Stromal cell of bone marrow (primary cell): ENCODE measurements around the gene CHIC1.
"Not testable (repeated sequence)": the region's sequence is repeated elsewhere in the genome, so short reads cannot be mapped to it uniquely, and the experiment has no call there.

ENCODE experiments used
- DNase-seq: peaks from one replicate; pipeline ENCODE4 v3.0.0-alpha.2; 2012; ENCODE audit warnings: low read depth

Gene CHIC1

DNA sequence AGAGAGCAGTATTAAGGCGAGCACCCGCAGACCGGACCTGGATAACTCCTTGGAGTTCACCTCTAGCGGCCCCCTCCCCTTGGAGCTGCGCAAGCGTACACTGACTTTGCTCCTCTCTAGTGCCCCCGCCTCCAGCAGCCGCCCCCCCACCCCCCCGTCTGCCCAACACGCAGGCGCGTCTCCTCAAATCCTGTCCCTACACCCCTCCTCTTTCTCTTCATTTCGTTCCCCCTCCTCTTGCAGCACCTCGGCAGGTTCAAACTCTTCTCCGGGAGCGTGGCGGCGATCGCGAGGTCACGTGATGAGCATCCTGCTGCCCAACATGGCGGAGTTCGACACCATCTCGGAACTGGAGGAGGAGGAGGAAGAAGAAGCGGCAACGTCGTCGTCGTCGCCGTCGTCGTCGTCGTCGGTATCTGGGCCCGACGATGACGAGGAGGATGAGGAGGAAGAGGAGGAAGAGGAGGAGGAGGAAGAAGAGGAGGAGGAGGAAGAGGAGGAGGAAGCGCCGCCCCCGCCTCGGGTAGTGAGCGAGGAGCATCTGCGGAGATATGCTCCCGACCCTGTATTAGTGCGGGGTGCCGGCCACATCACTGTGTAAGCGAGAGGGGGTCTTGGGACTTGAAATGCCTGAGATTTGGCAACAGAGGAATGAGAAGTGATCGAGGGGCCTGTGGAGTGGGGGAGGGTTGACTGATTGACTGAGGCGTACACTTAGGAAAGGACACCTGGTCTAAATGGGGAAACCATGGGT lies at the start of gene CHIC1:
CHIC1 (plus strand) TSS at position 214 of the 754 bp plus-strand sequence; CDS start at position 302, 88 bp downstream.
- DNase-seq, result peak; percentile 23

DNA sequence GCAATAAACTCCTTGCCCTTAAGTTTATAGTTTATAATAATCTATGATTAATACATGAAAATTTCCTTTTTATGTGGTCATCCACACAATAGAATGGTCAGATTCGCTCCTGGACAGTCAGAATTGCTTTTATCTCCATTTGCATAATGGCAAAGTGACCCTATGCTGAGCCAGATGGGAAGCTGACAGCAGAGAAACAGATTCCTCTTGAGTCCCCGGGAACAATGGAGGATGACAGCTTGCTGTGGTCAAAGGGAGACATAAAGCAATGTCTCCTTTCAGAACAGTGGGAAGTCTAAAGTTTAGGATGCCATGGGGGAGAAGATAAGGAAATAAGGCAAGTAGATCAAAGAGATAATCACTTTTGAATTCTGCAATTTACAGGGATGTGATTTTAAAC lies 40.2 kb upstream of the CHIC1 start:
- not testable (repeated sequence) for DNase-seq

DNA sequence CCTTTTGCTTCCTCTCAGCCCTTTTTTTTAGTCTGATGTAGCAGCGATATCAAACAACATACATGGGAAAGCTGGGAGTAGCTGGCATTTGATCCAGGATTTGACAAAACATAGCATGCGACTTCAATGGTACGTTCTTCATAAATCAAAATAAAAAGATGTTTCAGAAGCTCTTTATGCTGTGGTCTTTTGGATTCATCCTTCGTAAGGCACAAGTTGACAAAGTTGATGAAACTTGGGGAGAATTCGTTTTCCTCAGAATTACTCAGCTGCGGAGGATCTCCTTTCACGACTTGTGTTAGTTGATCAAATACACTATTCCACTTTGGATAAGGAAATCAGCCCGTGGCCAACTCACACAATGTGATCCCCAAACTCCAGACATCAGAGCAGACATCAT lies 38.1 kb upstream of the CHIC1 start:
- no peak for DNase-seq

DNA sequence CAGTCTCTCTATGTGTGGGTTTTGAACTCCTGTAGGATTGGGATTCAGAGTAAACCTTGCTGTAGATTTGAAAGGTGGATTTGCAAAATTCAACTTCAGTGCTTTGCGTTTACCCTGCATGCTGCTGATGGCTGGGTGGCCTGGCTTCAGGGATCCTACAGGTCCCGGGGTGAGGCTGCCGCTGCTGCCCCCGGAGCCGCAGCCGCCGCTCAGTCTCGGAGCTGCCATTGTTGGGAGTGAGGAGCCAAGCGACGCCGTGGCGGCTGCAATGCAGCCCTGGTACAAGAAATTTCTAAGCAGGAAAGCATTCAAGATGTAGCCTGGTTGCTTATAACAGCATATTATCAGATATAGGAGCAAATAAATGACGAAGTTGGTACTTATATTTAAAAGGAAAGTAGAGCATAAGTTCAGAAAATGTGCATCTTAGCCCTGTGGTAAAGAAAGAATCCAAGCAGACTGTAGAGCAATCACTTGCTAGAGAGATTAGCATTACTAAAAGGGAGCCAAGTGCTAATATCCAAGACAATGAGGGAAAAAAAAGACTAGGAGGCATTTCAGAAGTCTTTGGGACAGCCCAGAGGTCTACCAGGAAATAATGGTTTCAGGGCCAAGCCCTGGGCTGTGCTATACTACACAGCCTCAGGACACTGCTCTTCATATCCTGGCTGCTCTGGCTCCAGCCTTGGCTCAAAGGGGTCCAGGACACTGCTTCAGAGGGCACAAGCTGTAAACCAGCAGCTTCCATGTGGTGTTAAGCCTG lies 36.9 kb upstream of the CHIC1 start:
- no peak for DNase-seq

DNA sequence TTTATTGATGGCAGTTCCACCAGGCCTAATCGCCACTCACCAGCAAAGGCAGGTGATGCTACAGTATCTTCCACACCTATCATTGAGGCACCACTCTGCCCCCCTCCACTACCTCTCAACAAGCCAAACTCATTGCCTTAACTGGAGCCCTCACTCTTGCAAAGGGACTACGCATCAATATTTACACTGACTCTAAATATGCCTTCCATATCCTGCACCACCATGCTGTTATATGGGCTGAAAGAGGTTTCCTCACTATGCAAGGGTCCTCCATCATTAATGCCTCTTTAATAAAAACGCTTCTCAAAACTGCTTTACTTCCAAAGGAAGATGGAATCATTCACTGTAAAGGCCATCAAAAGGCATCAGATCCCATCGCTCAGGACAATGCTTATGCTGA lies 31.3 kb upstream of the CHIC1 start:
- not testable (repeated sequence) for DNase-seq

DNA sequence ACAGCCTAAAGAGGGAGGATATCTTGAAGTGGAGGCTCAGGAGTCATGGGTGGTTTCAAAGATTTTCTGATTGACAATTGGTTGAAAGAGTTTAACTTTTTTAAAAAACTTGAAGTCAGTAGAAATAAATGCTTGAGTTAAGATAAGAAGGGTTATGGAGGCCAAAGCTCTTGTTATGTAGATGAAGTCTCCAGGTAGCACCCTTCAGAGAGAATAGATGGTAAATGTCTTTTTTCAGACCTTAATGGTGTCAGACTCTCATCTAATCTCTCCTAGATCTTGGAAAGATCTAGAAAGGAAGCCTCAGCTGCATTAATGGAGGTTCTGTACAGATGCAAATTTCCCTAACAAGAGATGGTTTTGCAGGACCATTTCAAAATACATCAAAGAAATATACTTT lies 6.8 kb upstream of the CHIC1 start:
- no peak for DNase-seq

DNA sequence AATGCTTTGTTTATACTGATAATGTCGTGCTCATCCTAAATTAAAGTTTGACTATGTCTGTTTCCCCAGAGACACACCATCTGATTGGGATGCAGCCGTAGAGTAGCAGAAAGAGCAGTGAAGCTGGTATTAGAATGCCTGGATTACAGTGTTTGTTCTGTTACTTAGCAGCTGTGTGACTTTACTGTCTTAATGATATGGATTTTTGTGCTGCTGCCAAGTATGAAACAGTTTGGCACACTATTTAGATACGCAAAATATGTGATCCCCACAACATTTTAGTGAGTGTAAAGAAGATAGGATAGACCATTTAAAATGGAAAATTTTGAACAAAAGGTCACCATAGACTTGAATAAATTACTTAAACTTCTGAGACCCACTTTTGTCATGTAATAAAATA lies 1.2 kb upstream of the CHIC1 start:
- DNase-seq, result no peak

DNA sequence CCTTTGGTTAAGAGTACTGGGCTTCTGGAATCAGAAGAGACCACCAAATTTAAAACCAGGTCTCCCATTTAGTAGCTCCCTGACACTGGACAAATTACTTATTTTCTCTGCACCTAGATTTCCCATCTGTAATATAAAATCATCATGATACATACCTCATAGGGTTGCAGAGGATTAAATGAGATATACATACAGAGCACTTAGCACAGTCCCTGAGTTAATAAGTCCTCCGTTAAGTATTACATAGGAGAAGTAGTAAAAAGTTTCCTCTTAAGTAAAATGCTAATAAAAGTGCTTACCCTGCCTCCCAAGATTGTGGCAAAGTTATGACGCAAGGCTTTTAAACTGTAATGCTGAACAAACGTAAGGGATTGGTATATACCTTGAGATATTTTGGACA lies 539 bp upstream of the CHIC1 start:
- no peak for DNase-seq

DNA sequence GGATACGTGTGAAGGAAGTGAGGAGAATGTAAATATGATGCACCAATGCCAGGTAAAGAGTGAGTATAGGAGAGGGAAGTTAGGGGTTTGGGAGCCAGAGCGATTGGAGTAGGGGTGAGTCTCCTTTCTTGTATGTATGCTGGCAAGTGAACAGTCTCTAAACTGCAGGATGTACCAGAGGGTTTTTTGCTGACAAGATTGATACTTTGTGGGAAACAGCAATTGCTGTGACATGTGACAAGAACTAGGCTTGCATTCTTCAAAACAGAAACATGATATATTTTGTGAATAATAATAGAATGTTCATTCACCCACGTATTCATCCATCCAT lies 706 bp downstream of the CHIC1 start:
- no peak for DNase-seq

DNA sequence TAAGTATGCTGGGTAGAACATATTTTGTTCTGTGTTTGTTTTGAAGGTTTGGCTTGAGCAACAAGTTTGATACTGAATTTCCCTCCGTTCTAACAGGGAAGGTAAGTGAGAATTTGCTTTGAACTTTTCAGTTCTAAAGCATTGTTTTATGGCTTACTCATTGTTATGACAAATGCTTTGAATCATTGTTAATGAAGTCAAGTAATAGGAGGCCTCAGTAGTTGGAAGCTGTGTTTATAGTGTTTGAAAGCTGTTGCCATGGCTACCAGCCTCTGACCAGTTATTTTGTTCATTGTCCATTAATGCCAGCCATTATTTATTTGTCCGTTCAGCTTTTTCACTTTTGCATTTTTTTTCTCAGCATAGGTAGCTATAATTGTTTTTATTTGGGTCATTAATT lies 14.4 kb downstream of the CHIC1 start:
- peak; percentile 77 for DNase-seq

DNA sequence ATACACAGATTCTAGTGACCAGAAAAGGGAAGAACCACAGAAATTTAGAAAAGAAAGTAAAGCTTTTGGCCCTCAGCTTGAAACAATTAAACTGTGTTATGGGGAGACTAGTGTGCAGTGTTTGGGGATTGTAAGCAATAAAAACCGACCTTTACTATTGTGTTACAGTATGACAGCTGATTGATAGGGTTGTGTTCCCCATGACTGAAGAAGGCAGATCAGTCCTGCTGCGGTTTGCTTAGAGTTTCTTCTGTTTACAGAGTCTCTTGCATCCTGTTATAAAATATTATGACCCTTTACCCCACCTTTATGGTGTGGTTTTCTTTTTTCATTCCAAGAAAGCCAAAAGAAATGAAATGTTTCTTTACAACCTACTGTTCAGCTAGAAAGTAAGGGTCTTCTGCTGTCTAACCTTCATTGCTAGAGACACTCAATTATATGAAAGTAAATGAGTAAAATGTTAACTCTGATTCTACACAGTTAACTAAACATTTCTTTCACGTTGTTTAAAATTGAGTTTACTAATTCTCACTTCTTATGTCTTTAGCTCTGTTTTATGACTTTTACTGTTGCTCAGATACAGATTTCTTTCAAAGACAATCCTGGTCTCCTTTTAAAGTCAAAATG lies 18.1 kb downstream of the CHIC1 start:
- no peak for DNase-seq

DNA sequence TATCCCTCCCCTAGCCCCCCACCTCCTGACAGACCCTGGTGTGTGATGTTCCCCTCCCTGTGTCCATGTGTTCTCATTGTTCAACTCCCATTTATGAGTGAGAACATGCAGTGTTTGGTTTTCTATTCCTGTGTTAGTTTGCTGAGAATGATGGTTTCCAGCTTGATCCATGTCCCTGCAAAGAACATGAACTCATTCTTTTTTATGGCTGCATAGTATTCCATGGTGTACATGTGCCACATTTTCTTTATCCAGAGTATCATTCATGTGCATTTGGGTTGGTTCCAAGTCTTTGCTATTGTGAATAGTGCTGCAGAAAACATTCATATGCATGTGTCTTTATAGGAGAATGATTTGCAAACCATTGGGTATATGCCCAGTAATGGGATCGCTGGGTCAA lies 34.8 kb downstream of the CHIC1 start:
- not testable (repeated sequence) for DNase-seq

DNA sequence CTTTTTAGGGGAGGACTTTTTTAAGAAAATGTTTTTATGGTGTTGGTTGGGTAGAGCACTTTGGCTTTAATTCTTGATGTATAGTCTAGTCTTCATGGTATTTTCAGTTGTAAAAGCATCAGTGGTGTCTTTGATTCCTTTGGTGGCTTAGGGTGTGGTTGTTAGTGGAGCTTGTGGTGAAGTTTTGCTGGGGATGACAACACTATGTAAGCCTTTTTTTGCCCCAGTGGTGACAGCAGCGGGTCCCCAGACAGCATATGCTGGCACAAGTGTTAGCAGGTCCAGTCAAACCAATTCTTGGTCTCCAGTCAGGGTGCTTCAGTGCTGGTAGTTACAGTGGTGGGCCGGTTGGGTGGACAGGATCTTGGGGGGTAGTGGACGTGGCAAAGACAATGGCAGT lies 52.0 kb downstream of the CHIC1 start:
- no peak for DNase-seq

DNA sequence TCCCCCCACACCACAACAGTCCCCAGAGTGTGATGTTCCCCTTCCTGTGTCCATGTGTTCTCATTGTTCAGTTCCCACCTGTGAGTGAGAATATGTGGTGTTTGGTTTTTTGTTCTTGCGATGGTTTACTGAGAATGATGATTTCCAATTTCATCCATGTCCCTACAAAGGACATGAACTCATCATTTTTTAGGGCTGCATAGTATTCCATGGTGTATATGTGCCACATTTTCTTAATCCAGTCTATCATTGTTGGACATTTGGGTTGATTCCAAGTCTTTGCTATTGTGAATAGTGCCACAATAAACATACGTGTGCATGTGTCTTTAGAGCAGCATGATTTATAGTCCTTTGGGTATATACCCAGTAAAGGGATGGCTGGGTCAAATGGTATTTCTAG lies 78.7 kb downstream of the CHIC1 start:
- DNase-seq, result not testable (repeated sequence)

DNA sequence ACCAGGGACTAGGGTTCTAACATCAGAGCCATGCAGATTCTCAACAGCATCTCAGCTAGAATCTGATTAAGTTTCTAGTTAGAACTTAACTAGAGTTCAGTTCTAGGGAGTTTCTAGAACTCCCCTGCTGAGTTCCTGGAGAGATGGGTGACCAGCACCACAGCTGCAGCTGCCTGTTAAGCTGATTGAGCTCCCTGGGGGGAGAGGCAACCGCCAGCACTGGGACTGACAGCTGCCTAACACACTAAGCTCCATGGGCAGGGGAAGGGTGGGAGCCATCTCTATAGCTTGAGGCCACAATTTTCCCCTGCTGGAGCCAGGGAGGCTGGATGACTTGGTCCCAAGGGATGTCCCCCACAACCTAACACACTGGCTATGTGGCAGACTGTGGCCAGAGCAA lies 84.2 kb downstream of the CHIC1 start:
- no peak for DNase-seq

DNA sequence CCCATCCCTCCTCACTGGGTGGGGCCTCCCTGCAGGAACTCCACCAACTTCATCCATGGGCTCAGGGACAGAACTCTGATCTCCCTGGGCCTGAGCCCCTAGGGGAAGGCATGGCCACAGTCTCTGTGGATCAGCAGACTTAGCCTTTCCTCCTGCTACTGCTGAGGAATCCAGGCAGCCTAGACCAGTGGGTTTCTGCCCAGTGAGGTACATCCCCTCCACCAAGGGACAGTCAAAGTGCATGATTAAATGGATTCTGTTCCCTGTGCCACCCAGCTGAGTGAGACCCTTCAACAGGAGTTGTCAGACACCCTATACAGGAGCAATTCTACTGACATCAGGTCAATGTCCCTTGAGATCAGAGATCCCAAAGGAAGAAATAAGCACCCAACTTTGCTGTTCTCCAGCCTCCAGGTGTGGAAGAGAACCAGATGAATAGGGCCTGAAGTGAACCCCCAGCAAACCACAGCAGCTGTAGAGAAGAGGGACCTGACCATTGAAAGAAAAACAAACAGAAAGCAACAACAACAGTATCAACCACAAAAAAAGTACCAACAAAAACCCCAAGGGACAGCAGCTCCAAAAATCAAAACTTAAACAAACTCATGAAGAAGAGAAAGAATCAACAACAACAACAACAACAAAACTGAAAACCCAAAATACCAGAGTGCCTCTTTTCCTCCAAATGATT lies 84.8 kb downstream of the CHIC1 start:
- no peak for DNase-seq

DNA sequence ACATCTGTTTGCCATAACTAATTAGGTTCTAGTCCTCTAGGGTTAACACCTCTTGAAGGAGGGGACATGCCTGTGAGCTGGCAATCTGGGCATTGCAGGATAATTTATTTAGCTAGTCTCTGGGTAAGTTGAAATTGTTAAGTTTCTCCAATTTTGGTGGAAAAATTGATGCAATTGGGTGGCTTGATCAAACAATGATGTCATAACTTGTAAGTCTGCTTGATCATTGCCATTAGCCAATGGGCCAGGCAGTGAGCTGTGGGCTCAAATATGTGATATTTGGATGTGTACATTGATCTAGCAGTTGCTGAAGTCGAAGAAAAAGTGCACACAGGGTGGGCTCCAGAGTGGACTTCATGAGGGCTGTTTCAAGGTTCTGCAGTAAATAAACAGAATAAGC lies 98.3 kb downstream of the CHIC1 start:
- DNase-seq, result not testable (repeated sequence)

DNA sequence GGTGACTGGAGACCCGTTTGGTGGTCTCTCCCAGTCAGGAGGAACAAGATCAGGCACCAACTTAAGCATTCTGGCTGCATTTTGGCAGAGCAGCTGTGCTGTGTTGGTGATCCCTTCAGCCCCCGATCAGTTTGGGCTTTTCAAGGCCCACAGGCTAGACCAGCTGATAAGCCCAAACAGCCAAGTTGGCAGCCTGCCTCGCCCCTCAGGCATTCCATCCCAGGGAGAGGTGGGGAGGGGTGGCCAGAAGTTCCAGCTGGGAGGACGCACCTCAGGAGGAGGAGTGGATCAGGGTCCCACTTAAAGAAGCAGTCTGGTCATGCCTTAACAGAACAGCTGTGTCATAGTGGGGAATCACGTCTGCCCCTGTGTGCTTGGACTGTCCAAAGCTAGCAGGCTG lies 105.8 kb downstream of the CHIC1 start:
- DNase-seq, result no peak

DNA sequence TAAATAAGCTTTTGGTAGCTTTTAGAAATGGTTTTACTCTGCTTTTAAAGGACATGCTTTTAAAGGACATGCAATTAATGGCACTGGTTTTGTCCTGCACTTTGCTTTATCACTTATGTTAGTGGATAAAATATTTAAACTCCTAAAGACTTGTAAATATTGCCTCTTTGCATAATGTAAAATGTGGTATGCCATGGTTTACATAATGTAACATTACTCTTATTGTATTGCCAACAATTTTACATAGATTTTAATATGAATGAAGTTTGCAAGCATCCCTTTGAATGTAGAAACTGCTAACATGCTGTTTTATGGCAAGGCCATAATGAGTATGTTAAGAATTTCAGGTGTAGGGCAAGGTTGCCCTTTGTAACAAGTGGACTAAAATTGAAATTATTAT lies 118.4 kb downstream of the CHIC1 start:
- no peak for DNase-seq

DNA sequence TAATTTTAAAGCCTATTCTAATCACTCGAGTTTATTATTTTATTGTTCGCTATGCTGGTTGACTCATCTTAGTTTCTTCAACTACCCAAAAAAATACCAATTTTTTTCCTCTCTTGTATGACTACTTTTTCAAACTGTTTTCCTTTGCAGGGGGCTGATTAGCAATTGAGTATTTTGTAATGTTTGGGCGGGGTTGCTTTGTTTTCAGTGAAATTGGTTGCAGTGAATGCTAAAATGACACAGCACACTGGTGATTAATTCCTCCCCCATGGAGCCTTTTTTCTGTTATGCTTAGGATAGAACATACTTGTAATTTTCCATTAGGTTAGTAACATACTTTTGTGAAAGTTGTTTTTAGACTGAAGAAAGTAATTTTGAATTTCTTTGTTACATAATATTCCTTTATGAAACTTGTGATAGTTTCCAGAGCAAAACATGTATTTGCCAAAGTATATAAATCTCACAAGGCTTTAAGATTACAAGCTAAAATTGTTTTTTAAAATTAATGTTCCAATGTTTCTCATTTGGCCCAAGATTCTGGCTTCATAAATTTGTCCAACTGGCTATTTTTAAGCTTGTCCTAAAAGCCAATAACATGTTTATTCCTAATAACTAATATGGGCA lies 120.4 kb downstream of the CHIC1 start:
- DNase-seq, result peak; percentile 31

DNA sequence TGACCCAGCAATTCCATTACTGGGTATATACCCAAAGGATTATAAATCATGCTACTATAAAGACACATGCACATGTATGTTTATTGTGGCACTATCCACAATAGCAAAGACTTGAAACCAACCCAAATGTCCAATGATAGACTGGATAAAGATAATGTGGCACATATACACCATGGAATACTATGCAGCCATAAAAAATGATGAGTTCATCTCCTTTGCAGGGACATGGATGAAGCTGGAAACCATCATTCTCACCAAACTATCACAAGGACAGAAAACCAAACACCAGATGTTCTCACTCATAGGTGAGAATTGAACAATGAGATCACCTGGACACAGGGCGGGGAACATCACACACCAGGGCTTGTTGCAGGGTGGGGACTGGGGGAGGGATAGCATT lies 144.0 kb downstream of the CHIC1 start:
- not testable (repeated sequence) for DNase-seq

DNA sequence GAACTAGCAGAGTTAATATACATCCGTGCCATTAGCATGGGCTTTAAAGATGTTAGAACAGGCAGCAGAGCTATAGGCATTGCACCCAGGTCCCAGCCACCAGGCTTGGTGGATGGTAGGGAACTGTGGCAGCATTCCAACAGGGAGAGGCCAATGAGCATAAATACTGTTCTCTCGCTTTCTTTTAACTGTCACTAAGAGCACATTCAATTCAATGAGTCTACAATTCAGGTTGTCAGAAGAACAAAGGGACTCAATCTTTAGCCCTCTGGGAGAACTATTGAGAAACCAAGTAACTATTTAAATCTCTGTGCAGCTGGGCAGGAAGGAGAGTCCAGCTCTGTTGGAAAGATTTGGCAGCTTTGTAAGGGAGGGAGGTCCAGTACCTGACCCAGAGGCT lies 165.6 kb downstream of the CHIC1 start:
- no peak for DNase-seq
